GM10266 (cell line): ENCODE measurements around the gene ARHGEF4.
"Not testable (repeated sequence)": the region's sequence is repeated elsewhere in the genome, so short reads cannot be mapped to it uniquely, and the experiment has no call there.

Experiments
- DNase-seq: peaks from one replicate; pipeline ENCODE4 v3.0.0; 2012; ENCODE audit errors: extremely low spot score
- CTCF ChIP-seq: IDR thresholded peaks from 2 replicates; pipeline ENCODE4 v1.5.1; 2012; ENCODE audit warnings: mild to moderate bottlenecking, low read depth; ENCODE audit not compliant: control insufficient read depth, insufficient read depth; ENCODE audit errors: missing control alignments

Gene ARHGEF4

DNA sequence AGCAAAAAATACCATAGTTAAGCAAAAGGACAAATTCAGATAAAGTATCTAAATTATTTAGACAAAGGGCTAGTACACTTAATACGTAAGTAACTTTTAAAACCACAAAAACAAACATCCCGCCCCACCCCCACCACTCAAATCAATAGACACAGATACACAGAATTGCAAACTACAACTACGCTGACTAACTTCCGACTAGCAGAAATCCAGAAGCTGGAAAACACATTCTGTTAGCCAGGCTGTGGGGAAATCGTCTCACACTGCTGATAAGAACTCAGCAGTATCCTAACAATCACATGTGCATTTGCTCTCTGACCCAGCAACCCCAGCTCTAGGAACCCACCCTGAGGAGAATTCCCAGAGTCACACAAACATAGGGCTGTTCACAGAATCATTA, 240.0 kb downstream of the ARHGEF4 start:
- no peak for TF ChIP-seq CTCF
- DNase-seq = no peak

DNA sequence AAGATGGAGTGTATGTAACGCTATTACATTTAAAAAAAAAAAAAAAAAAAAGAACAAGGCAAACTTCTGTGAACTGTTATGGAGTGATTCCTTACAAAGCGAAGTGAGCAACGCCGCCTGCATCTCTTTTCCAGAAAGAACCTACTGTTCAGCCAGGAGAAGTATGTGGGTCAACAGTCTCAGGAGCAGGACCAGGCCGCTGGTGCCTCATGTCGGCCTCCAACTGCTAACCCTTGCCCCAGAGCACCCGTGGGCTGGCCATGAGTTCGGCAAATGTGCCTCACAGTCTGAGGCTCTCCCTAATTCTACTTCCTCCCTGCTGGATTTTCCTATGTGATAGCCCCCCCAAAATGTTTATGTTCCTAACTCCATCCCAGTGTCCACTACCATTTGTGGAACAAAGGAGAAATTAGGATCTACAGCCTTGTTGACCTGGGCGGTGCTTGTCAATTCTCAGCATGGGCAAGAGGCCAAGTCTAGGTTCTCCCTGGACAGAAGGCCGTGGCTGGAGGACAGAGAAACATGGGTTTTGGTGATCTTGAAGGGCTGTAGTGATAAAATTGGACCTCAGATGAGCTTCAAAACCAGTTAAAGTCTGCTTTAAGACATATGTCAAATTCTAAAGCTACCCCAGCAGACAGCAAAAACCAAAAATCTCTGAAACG, 240.6 kb downstream of the ARHGEF4 start:
- no peak for TF ChIP-seq CTCF

GRCh38 chr2:131077966-131078365, 241.3 kb downstream of the ARHGEF4 start:
- TF ChIP-seq CTCF = no peak
- no peak for DNase-seq

More for the DNA sequence above, 240.6 kb downstream of the ARHGEF4 start:
- no peak for DNase-seq

DNA sequence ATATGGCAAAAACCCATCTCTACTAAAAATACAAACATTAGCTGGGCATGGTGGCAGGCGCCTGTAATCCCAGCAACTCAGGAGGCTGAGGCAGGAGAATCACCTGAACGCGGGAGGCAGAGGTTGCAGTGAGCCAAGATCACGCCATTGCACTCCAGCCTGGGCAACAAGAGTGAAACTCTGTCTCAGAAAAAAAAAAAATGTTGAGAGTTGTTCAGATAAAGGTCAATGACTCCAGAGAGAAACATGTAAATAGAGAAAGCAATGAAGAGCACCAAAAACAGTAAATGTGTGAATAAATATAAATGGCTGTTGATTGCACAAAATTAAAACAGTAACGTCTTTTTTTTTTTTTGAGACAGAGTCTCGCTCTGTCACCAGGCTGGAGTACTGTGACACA, 243.2 kb downstream of the ARHGEF4 start:
- not testable (repeated sequence) for DNase-seq

- DNase-seq = no peak
- TF ChIP-seq CTCF = no peak
Observed at GRCh38 chr2:131081190-131081589, 244.5 kb downstream of the ARHGEF4 start.

- DNase-seq = no peak
- TF ChIP-seq CTCF = no peak
Observed at GRCh38 chr2:131085646-131086045, 248.9 kb downstream of the ARHGEF4 start.

DNA sequence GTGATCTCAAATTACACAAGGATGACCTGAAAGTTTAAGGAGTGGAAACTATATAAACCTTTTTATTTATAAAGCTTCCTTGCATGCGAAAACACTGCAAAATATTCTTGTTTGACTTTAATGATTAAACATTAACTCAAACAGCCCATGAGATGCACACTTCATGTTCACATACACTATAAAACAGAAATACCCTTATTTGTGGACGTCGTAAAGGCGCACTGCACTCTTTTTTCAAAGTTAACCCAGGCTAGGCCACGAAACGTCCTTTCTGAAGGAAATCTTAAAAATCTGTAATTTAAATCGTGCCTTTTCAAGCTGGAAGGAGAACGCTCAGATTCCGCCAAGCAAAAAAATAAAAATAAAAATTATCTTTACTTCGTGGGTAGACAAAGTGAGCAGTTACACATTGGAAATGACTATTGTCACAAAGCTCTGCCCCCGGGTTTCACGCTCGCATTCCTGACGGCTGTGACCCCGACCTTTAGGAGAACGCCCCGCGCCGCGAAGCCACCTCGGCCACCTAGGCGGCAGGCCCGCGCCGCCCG, 255.8 kb downstream of the ARHGEF4 start:
- DNase-seq = no peak
- TF ChIP-seq CTCF = no peak
